Fibroblast of lung (primary cell): ENCODE data around the gene MEIOSIN.

Experiments
- EZH2 ChIP-seq: IDR thresholded peaks from 2 replicates; pipeline ENCODE4 v1.5.1; 2012; ENCODE audit warnings: low read length, control low read depth, mild to moderate bottlenecking; ENCODE audit errors: missing control alignments
- TF ChIP-seq, protein P1 (sequence below), 2 donors: IDR thresholded peaks in 1 of 2; conservative IDR thresholded peaks in 1 of 2; 1 replicate in 1 of 2; 2 replicates in 1 of 2; pipeline ENCODE4 v1.5.1; 2011 to 2012; ENCODE audit warnings: low read length in 2 of 2, control low read depth in 1 of 2, inconsistent platforms in 1 of 2, low read depth in 1 of 2, mild to moderate bottlenecking in 1 of 2

DNA sequence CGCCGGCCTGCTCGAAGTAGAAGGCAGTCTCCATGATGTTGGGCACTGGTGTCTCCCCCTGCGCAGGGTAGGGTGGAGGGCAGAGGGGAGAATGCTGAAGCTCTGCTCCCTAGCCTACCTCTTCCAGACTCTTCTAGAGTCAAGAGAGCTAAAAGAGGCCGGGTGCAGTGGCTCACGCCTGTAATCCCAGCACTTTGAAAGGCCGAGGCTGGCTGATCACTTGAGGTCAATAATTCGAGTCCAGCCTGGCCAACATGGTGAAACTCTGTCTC is 71.7 kb downstream of the MEIOSIN start:
- TF ChIP-seq, protein P1, sequence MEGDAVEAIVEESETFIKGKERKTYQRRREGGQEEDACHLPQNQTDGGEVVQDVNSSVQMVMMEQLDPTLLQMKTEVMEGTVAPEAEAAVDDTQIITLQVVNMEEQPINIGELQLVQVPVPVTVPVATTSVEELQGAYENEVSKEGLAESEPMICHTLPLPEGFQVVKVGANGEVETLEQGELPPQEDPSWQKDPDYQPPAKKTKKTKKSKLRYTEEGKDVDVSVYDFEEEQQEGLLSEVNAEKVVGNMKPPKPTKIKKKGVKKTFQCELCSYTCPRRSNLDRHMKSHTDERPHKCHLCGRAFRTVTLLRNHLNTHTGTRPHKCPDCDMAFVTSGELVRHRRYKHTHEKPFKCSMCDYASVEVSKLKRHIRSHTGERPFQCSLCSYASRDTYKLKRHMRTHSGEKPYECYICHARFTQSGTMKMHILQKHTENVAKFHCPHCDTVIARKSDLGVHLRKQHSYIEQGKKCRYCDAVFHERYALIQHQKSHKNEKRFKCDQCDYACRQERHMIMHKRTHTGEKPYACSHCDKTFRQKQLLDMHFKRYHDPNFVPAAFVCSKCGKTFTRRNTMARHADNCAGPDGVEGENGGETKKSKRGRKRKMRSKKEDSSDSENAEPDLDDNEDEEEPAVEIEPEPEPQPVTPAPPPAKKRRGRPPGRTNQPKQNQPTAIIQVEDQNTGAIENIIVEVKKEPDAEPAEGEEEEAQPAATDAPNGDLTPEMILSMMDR (conservative IDR thresholded peaks at IDR 0.05 in 1 of 2, IDR thresholded peaks at IDR 0.05 in 1 of 2; ENCODE audit: low read depth in 1 of 2, low read length in 2 of 2), result no peak
- no peak for TF ChIP-seq EZH2
